GM18858 (cell line): ENCODE results near the gene LHB.

Experiments used
- ATAC-seq: cut with Tn5 transposase; IDR thresholded peaks from one replicate; pipeline ENCODE4 v1.9.1; 2021; ENCODE audit not compliant: unreplicated experiment

LHB gene

GRCh38 chr19:49014123-49014869, 2.6 kb downstream of the LHB start:
- ATAC-seq: no peak

- ATAC-seq: no peak
Observed at GRCh38 chr19:49011194-49011593, 5.7 kb downstream of the LHB start.

- ATAC-seq: no peak
Observed at GRCh38 chr19:49010453-49010852, 6.4 kb downstream of the LHB start.

GRCh38 chr19:49009828-49010227, 7.1 kb downstream of the LHB start:
- no peak for ATAC-seq

- no peak for ATAC-seq
Observed at GRCh38 chr19:49006905-49007304, 10.0 kb downstream of the LHB start.

GRCh38 chr19:49004964-49005614, 11.8 kb downstream of the LHB start:
- ATAC-seq: no peak

GRCh38 chr19:49004133-49004532, 12.8 kb downstream of the LHB start:
- ATAC-seq: no peak

GRCh38 chr19:48999481-49000325, 17.2 kb downstream of the LHB start:
- ATAC-seq: no peak

GRCh38 chr19:48997972-48998371, 18.9 kb downstream of the LHB start:
- no peak for ATAC-seq

GRCh38 chr19:48994035-48994386, 22.9 kb downstream of the LHB start:
- ATAC-seq: no peak

- ATAC-seq: peak; percentile 71
Observed at GRCh38 chr19:48993175-48994034, 23.5 kb downstream of the LHB start, which contains the start of the genes GYS1 and RUVBL2. Gene GYS1, minus strand, starts transcription at chr19:48993309. Its CDS starts 197 bp downstream, at chr19:48993112. Gene RUVBL2, plus strand, starts transcription at chr19:48993887. Its CDS starts 25 bp downstream, at chr19:48993912.

- no peak for ATAC-seq
Observed at GRCh38 chr19:48992581-48993174, 24.2 kb downstream of the LHB start.

- ATAC-seq: no peak
Observed at GRCh38 chr19:48991873-48992580, 24.9 kb downstream of the LHB start.

- ATAC-seq: no peak
Observed at GRCh38 chr19:48991011-48991609, 25.8 kb downstream of the LHB start.

GRCh38 chr19:48990400-48990799, 26.5 kb downstream of the LHB start:
- no peak for ATAC-seq

- no peak for ATAC-seq
Observed at GRCh38 chr19:48989701-48990291, 27.1 kb downstream of the LHB start.

- ATAC-seq: no peak
Observed at GRCh38 chr19:48988860-48989259, 28.0 kb downstream of the LHB start.

- ATAC-seq: no peak
Observed at GRCh38 chr19:48988286-48988685, 28.6 kb downstream of the LHB start.

- no peak for ATAC-seq
Observed at GRCh38 chr19:48987323-48987722, 29.6 kb downstream of the LHB start.
